Stimulated activated effector memory CD8-positive, alpha-beta T cell treated with anti-CD3 and anti-CD28 coated beads, Interleukin-12 subunit alpha, Interleukin-12 subunit beta, amount 100 ng/mL, for 72 hours (primary cell): Measurements from ENCODE around the gene ZSWIM3.
A peak's percentile ranks its signal among the peaks of the same experiment; 100 is the strongest.

Experiments used
- ATAC-seq: fragments of 150-1000 bp; cut with Tn5 transposase; 2 replicates; pipeline ENCODE4 v1.10.0; 2021
- DNase-seq, 2 donors: peaks; one replicate each; pipeline ENCODE4 v3.0.0; 2021 to 2022; ENCODE audit warnings: low spot score in 2 of 2
- H3K27ac Mint-ChIP-seq: one replicate; pipeline ENCODE4 v1.8.0; 2022; ENCODE audit warnings: mild to moderate bottlenecking, mixed read lengths
- H3K36me3 Mint-ChIP-seq: one replicate; pipeline ENCODE4 v1.8.0; 2022; ENCODE audit warnings: mild to moderate bottlenecking, mixed read lengths
- H3K4me1 Mint-ChIP-seq: one replicate; pipeline ENCODE4 v1.8.0; 2022; ENCODE audit warnings: mixed read lengths
- H3K4me3 Mint-ChIP-seq: one replicate; pipeline ENCODE4 v1.8.0; 2022; ENCODE audit warnings: mild to moderate bottlenecking, mixed read lengths
- H3K9me3 Mint-ChIP-seq: one replicate; pipeline ENCODE4 v1.8.0; 2022; ENCODE audit warnings: mixed read lengths

The ZSWIM3 gene

GRCh38 chr20:45918779-45919537, 61.5 kb downstream of the ZSWIM3 start:
- H3K36me3 Mint-ChIP-seq = no peaks in the 10 kb centered on the region
- peaks cover 6% of the 10 kb centered on the region for H3K4me1 Mint-ChIP-seq
- H3K27ac Mint-ChIP-seq = no peak overlapping the region
- DNase-seq (no peak), ATAC-seq (no peak)
- H3K4me3 Mint-ChIP-seq = no peak overlapping the region
- no peaks in the 10 kb centered on the region for H3K9me3 Mint-ChIP-seq

GRCh38 chr20:45919542-45920399, 62.4 kb downstream of the ZSWIM3 start:
- H3K36me3 Mint-ChIP-seq = no peaks in the 10 kb centered on the region
- DNase-seq = no peak
- H3K27ac Mint-ChIP-seq = no peak overlapping the region
- peaks cover 6% of the 10 kb centered on the region for H3K4me1 Mint-ChIP-seq
- H3K9me3 Mint-ChIP-seq = no peaks in the 10 kb centered on the region
- no peak for ATAC-seq
- H3K4me3 Mint-ChIP-seq = no peak overlapping the region

DNA sequence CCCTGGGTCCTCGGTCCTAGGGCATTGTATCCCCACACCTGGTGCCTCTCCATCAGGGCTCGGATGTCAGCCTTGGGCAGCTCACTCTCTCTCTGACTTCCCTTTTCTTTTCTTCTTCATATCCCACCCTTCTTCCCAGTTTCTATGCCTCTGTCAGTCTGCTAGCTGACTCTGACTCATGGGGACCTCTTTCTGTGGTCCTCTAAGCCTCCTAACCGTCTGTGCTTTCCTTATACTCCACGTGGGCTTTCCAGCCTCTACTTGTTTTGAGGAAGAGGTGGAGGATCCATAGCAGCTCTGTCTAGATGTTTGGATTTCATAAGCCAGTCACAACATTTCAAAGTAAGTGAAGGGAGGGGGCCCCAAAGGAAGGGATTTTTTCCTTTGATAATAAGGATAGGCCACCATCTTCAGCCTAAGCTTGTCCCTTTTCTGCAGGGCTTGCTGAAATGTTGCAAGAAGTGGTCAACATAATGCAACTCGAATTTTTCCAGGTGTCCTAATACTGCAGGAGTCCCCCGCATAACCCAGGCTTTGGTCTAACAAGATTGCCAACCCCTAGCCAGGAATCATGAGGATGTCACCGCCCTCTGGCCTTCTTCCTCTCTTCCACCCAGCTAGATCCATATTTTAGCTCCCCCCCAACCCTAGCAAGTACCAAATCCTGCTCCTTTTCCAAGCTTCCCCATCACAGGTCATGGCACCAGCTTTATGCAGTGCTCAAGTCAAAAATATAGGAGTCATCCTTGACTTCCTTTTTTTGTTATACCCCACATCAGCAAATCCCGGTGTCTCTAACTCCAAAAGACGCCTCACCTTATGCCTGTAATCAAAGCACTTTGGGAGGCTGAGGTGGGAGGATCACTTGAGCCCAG, 63.3 kb downstream of the ZSWIM3 start:
- Mint-ChIP-seq H3K4me1 (peaks cover 6% of the 10 kb centered on the region), H3K4me3 (no peak overlapping the region), H3K27ac (no peak overlapping the region), H3K9me3 (no peaks in the 10 kb centered on the region), H3K36me3 (no peaks in the 10 kb centered on the region)
- ATAC-seq (no peak), DNase-seq (no peak)

- DNase-seq (no peak), ATAC-seq (peak; percentile 60)
- peaks cover 6% of the 10 kb centered on the region for H3K4me1 Mint-ChIP-seq
- no peak overlapping the region for H3K4me3 Mint-ChIP-seq
- H3K9me3 Mint-ChIP-seq = no peaks in the 10 kb centered on the region
- no peak overlapping the region for H3K27ac Mint-ChIP-seq
- no peaks in the 10 kb centered on the region for H3K36me3 Mint-ChIP-seq
Measured at GRCh38 chr20:45921337-45922189, 64.1 kb downstream of the ZSWIM3 start.

DNA sequence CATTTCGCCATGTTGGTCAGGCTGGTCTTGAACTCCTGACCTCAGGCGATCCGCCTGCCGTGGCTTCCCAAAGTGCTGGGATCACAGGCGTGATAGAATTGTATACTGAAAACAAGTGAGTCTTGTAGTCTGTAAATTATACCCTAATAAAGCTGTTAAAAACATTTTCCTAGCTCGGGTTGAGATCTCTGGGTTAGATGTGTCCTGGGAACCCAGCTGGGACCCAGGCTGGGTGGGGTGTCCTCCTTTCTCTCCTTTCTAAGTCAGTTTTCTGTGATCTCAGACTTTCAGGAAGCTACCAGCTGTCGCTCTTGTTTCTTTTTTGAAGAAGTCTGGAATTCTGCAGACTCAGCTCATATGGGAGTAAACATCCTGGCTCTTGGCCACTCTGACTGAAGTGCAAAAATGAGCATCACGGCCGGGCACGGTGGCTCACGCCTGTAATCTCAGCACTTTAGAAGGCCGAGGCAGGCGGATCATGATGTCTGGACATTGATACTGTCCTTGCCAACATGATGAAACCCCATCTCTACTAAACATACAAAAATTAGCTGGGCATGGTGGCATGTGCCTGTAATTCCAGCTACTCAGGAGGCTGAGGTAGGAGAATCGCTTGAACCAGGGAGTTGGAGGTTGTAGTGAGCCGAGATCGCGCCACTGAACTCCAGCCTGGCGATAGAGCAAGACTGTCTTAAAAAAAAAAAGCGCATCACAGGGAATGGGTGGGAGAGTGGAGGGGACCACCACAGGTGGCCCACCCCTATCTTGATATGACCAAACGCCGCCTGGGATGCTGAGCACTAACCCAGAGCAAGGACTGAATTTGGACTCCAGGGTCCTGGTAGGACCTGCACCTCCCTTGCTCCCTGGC, 67.2 kb downstream of the ZSWIM3 start:
- peaks cover 6% of the 10 kb centered on the region for H3K4me1 Mint-ChIP-seq
- DNase-seq = no peak
- no peaks in the 10 kb centered on the region for H3K9me3 Mint-ChIP-seq
- H3K27ac Mint-ChIP-seq = peak overlapping the region; percentile 26
- no peak for ATAC-seq
- no peak overlapping the region for H3K4me3 Mint-ChIP-seq
- H3K36me3 Mint-ChIP-seq = no peaks in the 10 kb centered on the region

GRCh38 chr20:45925821-45926506, 68.5 kb downstream of the ZSWIM3 start:
- Mint-ChIP-seq H3K36me3 (no peaks in the 10 kb centered on the region), H3K27ac (peak overlapping the region; percentile 26), H3K9me3 (no peaks in the 10 kb centered on the region), H3K4me3 (no peak overlapping the region), H3K4me1 (peaks cover 6% of the 10 kb centered on the region)
- no peak for DNase-seq
- no peak for ATAC-seq

GRCh38 chr20:45926731-45927070, 69.3 kb downstream of the ZSWIM3 start:
- no peak for ATAC-seq
- Mint-ChIP-seq H3K27ac (no peak overlapping the region), H3K4me1 (peaks cover 3% of the 10 kb centered on the region), H3K36me3 (no peaks in the 10 kb centered on the region), H3K9me3 (no peaks in the 10 kb centered on the region), H3K4me3 (no peak overlapping the region)
- DNase-seq = no peak

GRCh38 chr20:45927071-45927878, 69.9 kb downstream of the ZSWIM3 start:
- no peak for DNase-seq
- Mint-ChIP-seq H3K4me3 (no peak overlapping the region), H3K9me3 (no peaks in the 10 kb centered on the region), H3K4me1 (no peaks in the 10 kb centered on the region), H3K27ac (peak overlapping the region; percentile 50), H3K36me3 (no peaks in the 10 kb centered on the region)
- ATAC-seq = no peak
